ENCODE results near the gene KLF16. TPM values are rescaled to one million over a fixed set of nuclear protein-coding genes. Genes with fewer than 3 reads are reported as not detected.

Gene KLF16
- total RNA-seq, 1 experiment from 2014 or later: 45.5 TPM

- H3K36me3 Mint-ChIP-seq (ENCODE audit: insufficient read depth, unreplicated experiment): peaks cover 43% of the 10 kb centered on the region
- H3K9me3 Mint-ChIP-seq (ENCODE audit: unreplicated experiment): no peaks in the 10 kb centered on the region
- POLR2A ChIA-PET: interaction anchor here (0.6 to 1.2 kb wide), 8 partner anchors 12 to 360 kb away, joined by 3 to 8 read pairs (median 4); no protein-coding TSS in a partner anchor
- peak; percentile 81 for DNase-seq (ENCODE audit: unreplicated experiment)
- no peak overlapping the region for H3K27ac Mint-ChIP-seq (ENCODE audit: low read depth, unreplicated experiment)
- intact Hi-C loops (cut with micrococcal nuclease): no loop called here
- H3K27me3 Mint-ChIP-seq (ENCODE audit: insufficient read depth, unreplicated experiment): no peaks in the 10 kb centered on the region
- no TSS peak for BruUV-seq (replicated peaks)
- H3K4me1 Mint-ChIP-seq (ENCODE audit: insufficient read depth, unreplicated experiment): peaks cover 4% of the 10 kb centered on the region
- H3K4me3 Mint-ChIP-seq (ENCODE audit: unreplicated experiment): no peak overlapping the region
- TF ChIP-seq CTCF (IDR thresholded peaks at IDR 0.05; ENCODE audit: unreplicated experiment): peak; percentile 96
- CTCF ChIA-PET: interaction anchor here (0.6 to 3.8 kb wide), 28 partner anchors 9 to 495 kb away, joined by 3 to 57 read pairs (median 4); no protein-coding TSS in a partner anchor
Measured at GRCh38 chr19:1825909-1826556, 37.3 kb downstream of the KLF16 start.

- Mint-ChIP-seq H3K27me3 (ENCODE audit: insufficient read depth, unreplicated experiment) (no peaks in the 10 kb centered on the region), H3K27ac (ENCODE audit: low read depth, unreplicated experiment) (peak overlapping the region; percentile 16), H3K4me3 (ENCODE audit: unreplicated experiment) (no peak overlapping the region), H3K36me3 (ENCODE audit: insufficient read depth, unreplicated experiment) (peaks cover 55% of the 10 kb centered on the region), H3K4me1 (ENCODE audit: insufficient read depth, unreplicated experiment) (peaks cover 4% of the 10 kb centered on the region), H3K9me3 (ENCODE audit: unreplicated experiment) (no peaks in the 10 kb centered on the region)
- CTCF ChIA-PET: interaction anchor here (0.7 to 3.3 kb wide), 2 partner anchors 13 to 152 kb away, joined by 3 to 57 read pairs; no protein-coding TSS in a partner anchor
- DNase-seq (ENCODE audit: unreplicated experiment): no peak
- BruUV-seq (replicated peaks): no TSS peak
- no peak for TF ChIP-seq CTCF (IDR thresholded peaks at IDR 0.05; ENCODE audit: unreplicated experiment)
- intact Hi-C loops (cut with micrococcal nuclease): no loop called here
- POLR2A ChIA-PET: no interaction called here
Measured at GRCh38 chr19:1824252-1824622, 39.1 kb downstream of the KLF16 start.

- no peak for DNase-seq (ENCODE audit: unreplicated experiment)
- intact Hi-C loops (cut with micrococcal nuclease): no loop called here
- no peak overlapping the region for H3K4me3 Mint-ChIP-seq (ENCODE audit: unreplicated experiment)
- H3K4me1 Mint-ChIP-seq (ENCODE audit: insufficient read depth, unreplicated experiment): peaks cover 4% of the 10 kb centered on the region
- no TSS peak for BruUV-seq (replicated peaks)
- POLR2A ChIA-PET: no interaction called here
- H3K36me3 Mint-ChIP-seq (ENCODE audit: insufficient read depth, unreplicated experiment): peaks cover 52% of the 10 kb centered on the region
- CTCF ChIA-PET: interaction anchor here (0.6 to 0.8 kb wide), 3 partner anchors 69 to 151 kb away, joined by 3 read pairs; no protein-coding TSS in a partner anchor
- H3K27me3 Mint-ChIP-seq (ENCODE audit: insufficient read depth, unreplicated experiment): no peaks in the 10 kb centered on the region
- peak overlapping the region; percentile 16 for H3K27ac Mint-ChIP-seq (ENCODE audit: low read depth, unreplicated experiment)
- no peaks in the 10 kb centered on the region for H3K9me3 Mint-ChIP-seq (ENCODE audit: unreplicated experiment)
- TF ChIP-seq CTCF (IDR thresholded peaks at IDR 0.05; ENCODE audit: unreplicated experiment): no peak
Measured at GRCh38 chr19:1823539-1824251, 39.7 kb downstream of the KLF16 start.

GRCh38 chr19:1823020-1823419, 40.4 kb downstream of the KLF16 start:
- intact Hi-C loops (cut with micrococcal nuclease): no loop called here
- peaks cover 4% of the 10 kb centered on the region for H3K4me1 Mint-ChIP-seq (ENCODE audit: insufficient read depth, unreplicated experiment)
- ChIA-PET CTCF (interaction anchor here (0.6 to 1.1 kb wide), 3 partner anchors 15 to 151 kb away, joined by 3 to 4 read pairs (median 3); no protein-coding TSS in a partner anchor), POLR2A (no interaction called here)
- no peaks in the 10 kb centered on the region for H3K27me3 Mint-ChIP-seq (ENCODE audit: insufficient read depth, unreplicated experiment)
- peaks cover 49% of the 10 kb centered on the region for H3K36me3 Mint-ChIP-seq (ENCODE audit: insufficient read depth, unreplicated experiment)
- TF ChIP-seq CTCF (IDR thresholded peaks at IDR 0.05; ENCODE audit: unreplicated experiment): no peak
- H3K4me3 Mint-ChIP-seq (ENCODE audit: unreplicated experiment): no peak overlapping the region
- no peak overlapping the region for H3K27ac Mint-ChIP-seq (ENCODE audit: low read depth, unreplicated experiment)
- no peaks in the 10 kb centered on the region for H3K9me3 Mint-ChIP-seq (ENCODE audit: unreplicated experiment)
- DNase-seq (ENCODE audit: unreplicated experiment): no peak
- no TSS peak for BruUV-seq (replicated peaks)
